Muscle layer of duodenum (tissue), 2 donors: ENCODE results near the gene UBE3A.

Source experiments
- H3K27ac ChIP-seq: one replicate; pipeline ENCODE4 v1.7.0; 2013; ENCODE audit warnings: mild to moderate bottlenecking, low read length
- H3K27me3 ChIP-seq: one replicate; pipeline ENCODE4 v1.7.0; 2013; ENCODE audit warnings: low read depth, mild to moderate bottlenecking, control low read depth, low read length
- H3K36me3 ChIP-seq, 2 donors: one replicate each; pipeline ENCODE4 v1.7.0; 2013; ENCODE audit warnings: low read length in 2 of 2, control low read depth in 1 of 2, mild to moderate bottlenecking in 1 of 2; ENCODE audit not compliant: insufficient read depth in 2 of 2, control insufficient read depth in 1 of 2
- H3K4me1 ChIP-seq, 2 donors: one replicate each; pipeline ENCODE4 v1.7.0; 2013; ENCODE audit warnings: low read length in 2 of 2, mild to moderate bottlenecking in 2 of 2, control low read depth in 1 of 2, moderate library complexity in 1 of 2; ENCODE audit not compliant: insufficient read depth in 2 of 2, control insufficient read depth in 1 of 2
- H3K4me3 ChIP-seq, 2 donors: one replicate each; pipeline ENCODE4 v1.7.0; 2013; ENCODE audit warnings: low read length in 2 of 2, low read depth in 1 of 2, mild to moderate bottlenecking in 1 of 2
- H3K9me3 ChIP-seq, 2 donors: one replicate each; pipeline ENCODE4 v1.7.0; 2013; ENCODE audit warnings: low read length in 2 of 2, control low read depth in 1 of 2, mild to moderate bottlenecking in 1 of 2; ENCODE audit not compliant: control insufficient read depth in 1 of 2
- donor health status: healthy.

UBE3A gene

GRCh38 chr15:25402342-25402741 lies 36.5 kb downstream of the UBE3A start:
- peaks cover 0 to 12% of the 10 kb centered on the region in 2 donors for H3K9me3 ChIP-seq
- H3K27ac ChIP-seq, result no peak overlapping the region
- H3K36me3 ChIP-seq, result peaks cover 11 to 25% of the 10 kb centered on the region in 2 donors
- H3K27me3 ChIP-seq, result no peaks in the 10 kb centered on the region
- peak overlapping the region in 1 of 2 donors; percentile 38 for H3K4me3 ChIP-seq
- peaks cover 0 to 8% of the 10 kb centered on the region in 2 donors for H3K4me1 ChIP-seq

DNA sequence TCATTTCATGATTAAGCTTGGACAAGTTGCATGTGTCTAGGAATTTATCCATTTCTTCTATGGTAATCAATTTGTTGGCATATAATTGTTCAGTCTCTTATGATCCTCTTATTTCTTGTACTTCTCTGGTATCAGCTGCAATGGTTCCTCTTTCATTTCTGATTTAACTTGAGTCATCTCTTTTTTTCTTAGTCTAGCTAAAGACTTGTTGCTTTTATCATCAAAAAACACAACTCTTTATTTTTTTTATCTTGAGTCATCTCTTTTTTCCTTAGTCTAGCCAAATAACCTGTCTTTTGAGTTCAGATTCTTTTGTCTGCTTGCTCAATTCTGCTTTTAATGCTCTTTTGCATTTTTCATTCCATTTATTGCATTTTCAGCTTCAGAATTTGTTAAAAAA lies 37.3 kb downstream of the UBE3A start:
- Histone ChIP-seq H3K27me3 (no peaks in the 10 kb centered on the region), H3K27ac (no peak overlapping the region), H3K4me3 (peak overlapping the region in 1 of 2 donors; percentile 38), H3K36me3 (peaks cover 11 to 25% of the 10 kb centered on the region in 2 donors), H3K9me3 (peaks cover 0 to 12% of the 10 kb centered on the region in 2 donors), H3K4me1 (no peaks in the 10 kb centered on the region)

DNA sequence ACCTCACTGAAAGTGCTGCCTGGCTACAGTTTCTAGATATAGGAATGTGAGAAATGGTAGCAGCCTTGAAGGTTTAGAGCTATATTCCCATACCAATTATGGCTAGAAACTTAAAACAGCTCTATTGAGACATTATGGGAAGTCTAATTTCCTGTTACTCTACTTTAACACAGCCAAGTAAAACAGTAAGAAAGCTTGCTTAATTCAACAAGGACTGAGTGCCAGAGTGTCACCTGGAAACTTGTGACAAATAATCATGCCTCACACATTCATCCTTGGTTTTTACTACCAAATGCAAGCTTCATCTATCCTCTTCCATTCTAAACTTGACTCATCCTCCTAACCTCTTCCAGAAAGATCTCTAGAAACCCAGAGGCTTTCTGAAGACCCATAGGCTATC lies 41.7 kb downstream of the UBE3A start:
- Histone ChIP-seq H3K27me3 (no peaks in the 10 kb centered on the region), H3K27ac (no peak overlapping the region), H3K9me3 (peaks cover 0 to 8% of the 10 kb centered on the region in 2 donors), H3K4me3 (no peak overlapping the region), H3K36me3 (peaks cover 0 to 8% of the 10 kb centered on the region in 2 donors), H3K4me1 (peaks cover 0 to 5% of the 10 kb centered on the region in 2 donors)

- Histone ChIP-seq H3K27ac (no peak overlapping the region), H3K4me3 (no peak overlapping the region)
Measured at GRCh38 chr15:25394898-25395297, 43.9 kb downstream of the UBE3A start.

GRCh38 chr15:25392806-25393205 lies 46.0 kb downstream of the UBE3A start:
- Histone ChIP-seq H3K4me3 (no peak overlapping the region), H3K4me1 (peaks cover 0 to 5% of the 10 kb centered on the region in 2 donors), H3K36me3 (peaks cover 0 to 10% of the 10 kb centered on the region in 2 donors), H3K27ac (no peak overlapping the region), H3K9me3 (no peaks in the 10 kb centered on the region), H3K27me3 (no peaks in the 10 kb centered on the region)

More at GRCh38 chr15:25394898-25395297, 43.9 kb downstream of the UBE3A start:
- no peaks in the 10 kb centered on the region for H3K9me3 ChIP-seq
- H3K4me1 ChIP-seq, result peaks cover 0 to 5% of the 10 kb centered on the region in 2 donors
- H3K27me3 ChIP-seq, result no peaks in the 10 kb centered on the region
- H3K36me3 ChIP-seq, result peaks cover 0 to 5% of the 10 kb centered on the region in 2 donors

DNA sequence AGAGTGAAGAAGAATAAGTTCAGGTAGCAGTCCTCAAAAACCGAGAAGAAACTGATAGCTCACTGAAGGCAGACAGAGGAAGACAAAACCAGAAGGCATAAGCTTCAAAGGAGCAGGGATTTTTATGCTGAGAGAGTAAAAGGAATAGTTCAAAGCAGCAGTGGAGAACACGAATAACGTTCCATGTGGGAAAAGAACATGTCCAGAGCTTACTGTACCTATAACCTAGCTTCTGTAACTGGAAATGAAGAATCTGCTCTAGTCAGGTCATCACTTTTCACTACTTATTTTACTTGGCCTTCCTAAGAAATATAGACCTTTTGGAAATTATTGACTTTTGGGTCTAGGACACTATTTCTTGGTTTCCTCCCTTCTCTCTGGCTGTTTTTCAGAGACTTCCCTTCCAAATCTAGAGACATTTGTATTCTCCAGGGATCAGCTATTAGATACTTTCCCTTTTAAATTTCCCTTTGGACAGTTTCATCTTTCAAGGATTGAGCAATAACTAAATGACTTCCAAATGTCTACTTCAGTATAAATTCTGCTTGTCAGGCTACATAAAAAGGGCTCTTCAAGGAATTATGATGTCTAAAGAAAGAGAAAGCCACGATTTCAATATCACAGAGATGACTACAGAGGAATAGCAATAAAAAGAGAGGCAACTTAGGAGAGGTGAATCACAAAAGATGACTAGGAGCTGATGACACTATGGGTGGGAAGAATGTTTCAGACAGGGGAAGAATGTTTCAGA lies 46.7 kb downstream of the UBE3A start:
- Histone ChIP-seq H3K4me1 (peaks cover 0 to 5% of the 10 kb centered on the region in 2 donors), H3K4me3 (no peak overlapping the region), H3K36me3 (peaks cover 0 to 10% of the 10 kb centered on the region in 2 donors), H3K27ac (no peak overlapping the region), H3K9me3 (no peaks in the 10 kb centered on the region), H3K27me3 (no peaks in the 10 kb centered on the region)

DNA sequence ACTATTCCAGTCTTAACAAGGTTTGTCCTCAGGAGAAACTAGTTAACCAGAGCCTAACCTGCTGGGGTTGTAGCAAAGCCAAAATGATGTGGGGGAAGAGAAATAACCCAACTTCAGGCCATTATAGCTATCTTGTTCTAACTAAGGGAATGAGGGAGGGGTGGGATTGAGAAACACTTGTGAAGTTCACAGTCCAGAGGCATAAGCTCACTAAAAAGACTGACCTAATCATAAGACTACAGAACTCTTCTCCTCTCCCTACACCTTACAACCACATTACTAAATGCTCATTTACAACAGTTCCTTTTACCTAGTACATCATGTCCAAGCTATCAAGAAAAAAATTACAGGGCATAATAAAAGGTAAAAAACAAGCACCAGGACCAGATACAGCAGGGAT lies 52.8 kb downstream of the UBE3A start:
- no peaks in the 10 kb centered on the region for H3K4me1 ChIP-seq
- peaks cover 0 to 15% of the 10 kb centered on the region in 2 donors for H3K36me3 ChIP-seq
- no peak overlapping the region for H3K4me3 ChIP-seq
- H3K9me3 ChIP-seq, result no peaks in the 10 kb centered on the region
- H3K27ac ChIP-seq, result no peak overlapping the region
- no peaks in the 10 kb centered on the region for H3K27me3 ChIP-seq

GRCh38 chr15:25381579-25381978 lies 57.2 kb downstream of the UBE3A start:
- Histone ChIP-seq H3K4me3 (no peak overlapping the region), H3K9me3 (no peaks in the 10 kb centered on the region), H3K36me3 (peaks cover 0 to 10% of the 10 kb centered on the region in 2 donors), H3K4me1 (no peaks in the 10 kb centered on the region), H3K27me3 (no peaks in the 10 kb centered on the region), H3K27ac (no peak overlapping the region)

GRCh38 chr15:25378501-25378901 lies 60.3 kb downstream of the UBE3A start:
- Histone ChIP-seq H3K27ac (no peak overlapping the region), H3K4me3 (no peak overlapping the region), H3K27me3 (no peaks in the 10 kb centered on the region), H3K9me3 (no peaks in the 10 kb centered on the region), H3K36me3 (peaks cover 13 to 14% of the 10 kb centered on the region in 2 donors), H3K4me1 (peaks cover 0 to 4% of the 10 kb centered on the region in 2 donors)

- Histone ChIP-seq H3K9me3 (no peaks in the 10 kb centered on the region), H3K4me3 (no peak overlapping the region), H3K4me1 (peaks cover 0 to 4% of the 10 kb centered on the region in 2 donors), H3K27ac (no peak overlapping the region), H3K27me3 (no peaks in the 10 kb centered on the region), H3K36me3 (peaks cover 17 to 38% of the 10 kb centered on the region in 2 donors)
Measured at GRCh38 chr15:25375557-25375956, 63.3 kb downstream of the UBE3A start.

GRCh38 chr15:25374143-25374542 lies 64.7 kb downstream of the UBE3A start:
- Histone ChIP-seq H3K4me3 (no peak overlapping the region), H3K9me3 (no peaks in the 10 kb centered on the region), H3K27ac (no peak overlapping the region), H3K36me3 (peaks cover 26 to 45% of the 10 kb centered on the region in 2 donors), H3K27me3 (no peaks in the 10 kb centered on the region), H3K4me1 (peaks cover 0 to 4% of the 10 kb centered on the region in 2 donors)
